HG02884 (cell line): Measurements from ENCODE around the gene RPA1.

ENCODE experiments used
- ATAC-seq: cut with Tn5 transposase; IDR thresholded peaks from one replicate; pipeline ENCODE4 v1.9.1; 2021; ENCODE audit warnings: mild to moderate bottlenecking, moderate library complexity; ENCODE audit not compliant: unreplicated experiment

Gene RPA1

DNA sequence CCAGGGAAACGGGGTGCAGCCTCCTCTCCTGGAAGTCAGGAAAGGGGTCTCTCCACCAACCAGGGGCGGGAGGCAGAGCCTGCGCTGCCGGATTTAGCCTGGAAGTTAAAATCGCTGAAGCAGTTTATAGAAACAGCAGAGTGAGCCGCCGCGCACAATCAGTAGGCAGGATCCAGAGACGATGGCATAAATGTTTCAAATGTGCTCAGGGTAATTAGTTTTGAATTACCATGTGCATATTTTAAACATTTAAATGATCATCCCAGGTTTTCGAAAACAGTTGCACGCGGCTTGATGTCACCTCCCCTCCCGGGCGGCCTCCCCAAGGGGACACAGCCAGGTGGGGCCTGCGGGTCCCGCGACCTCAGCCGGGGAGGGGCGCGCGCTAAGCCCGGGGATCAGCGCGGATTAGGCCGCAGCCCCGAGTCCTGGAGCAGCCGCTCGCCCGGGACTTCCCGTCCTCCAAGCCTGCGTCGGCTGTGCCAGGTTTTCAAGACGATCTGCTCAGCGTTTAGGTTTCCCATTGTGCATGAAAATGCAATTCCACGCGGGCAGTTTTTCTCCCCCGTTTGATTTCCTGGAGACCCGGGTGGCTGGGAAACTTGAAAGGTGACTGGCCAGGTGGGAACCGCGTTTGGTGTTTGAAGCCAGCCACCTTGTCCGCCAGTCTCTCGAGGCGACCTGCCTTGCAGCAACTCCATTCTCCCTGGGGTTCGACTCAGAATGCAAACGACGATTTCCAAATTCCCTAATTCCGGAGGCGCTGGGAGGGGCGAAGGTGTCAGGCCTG, 78.3 kb downstream of the RPA1 start:
- no peak for ATAC-seq

DNA sequence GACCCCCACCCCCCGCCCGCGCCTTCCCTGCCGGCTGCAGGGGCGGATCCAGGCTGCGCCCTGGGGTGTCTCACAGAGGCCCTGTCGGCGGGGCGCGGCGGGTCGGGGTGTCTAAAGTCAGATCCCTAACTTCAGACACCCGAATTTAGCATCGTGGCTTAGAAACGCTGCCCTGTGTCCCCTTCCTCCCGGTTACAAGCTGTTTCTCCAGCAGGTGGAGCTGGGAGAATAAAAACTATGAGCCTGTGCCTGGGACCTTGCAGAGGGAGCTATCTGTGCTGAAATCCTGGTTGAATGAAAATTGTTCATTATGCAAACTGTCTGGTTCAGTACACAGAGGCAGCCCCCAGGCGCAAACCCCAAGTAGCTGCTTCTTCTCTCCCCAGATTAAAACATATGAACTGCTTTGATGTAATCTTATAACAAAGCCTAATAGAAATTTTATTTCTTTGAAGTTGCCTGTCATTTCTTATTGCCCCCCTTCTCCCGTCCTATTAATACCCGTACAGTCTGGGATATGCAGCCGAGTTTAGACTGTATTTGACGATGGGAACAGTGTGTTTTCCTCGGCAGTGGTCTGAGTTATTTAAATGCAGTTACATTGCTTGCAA, 79.0 kb downstream of the RPA1 start:
- no peak for ATAC-seq

DNA sequence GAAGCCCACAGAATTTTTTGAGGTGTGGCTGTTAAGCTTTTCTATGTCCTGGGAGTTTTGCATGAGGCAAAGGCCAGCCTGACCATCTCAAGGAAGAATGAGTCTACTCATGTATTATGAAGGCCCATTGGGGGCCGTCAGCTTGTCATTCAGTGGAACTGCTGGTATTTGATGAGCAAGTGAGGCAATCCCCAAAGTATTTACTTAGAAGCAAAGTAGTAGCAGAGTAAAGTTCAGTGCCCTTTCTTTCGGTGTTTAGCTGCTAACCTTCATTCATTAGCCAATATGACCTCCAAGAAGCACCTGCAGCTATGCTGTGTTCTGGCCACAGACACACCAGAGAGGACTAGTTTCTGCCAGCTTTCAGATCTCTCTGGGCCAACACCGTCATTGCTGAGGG, 80.2 kb downstream of the RPA1 start:
- no peak for ATAC-seq

DNA sequence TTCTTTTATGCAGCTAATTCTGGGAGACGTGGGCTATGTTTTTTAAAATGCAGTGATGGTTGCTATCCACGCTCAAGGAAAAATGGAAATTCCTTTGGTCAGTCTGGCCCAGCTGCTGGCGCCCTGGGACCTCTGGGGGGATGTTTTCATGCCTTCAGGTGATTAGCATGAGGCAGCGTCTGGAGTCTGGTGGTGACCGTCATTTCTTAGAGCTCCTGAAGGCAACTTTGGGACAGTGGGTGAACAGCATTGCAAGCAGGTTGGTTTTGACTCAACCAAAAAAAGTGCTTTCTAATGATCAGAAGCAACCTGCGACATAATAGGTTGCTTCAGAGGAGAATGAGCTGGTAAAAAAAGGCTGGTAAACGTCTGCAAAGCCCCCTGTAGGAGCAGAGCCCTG, 82.3 kb downstream of the RPA1 start:
- no peak for ATAC-seq

DNA sequence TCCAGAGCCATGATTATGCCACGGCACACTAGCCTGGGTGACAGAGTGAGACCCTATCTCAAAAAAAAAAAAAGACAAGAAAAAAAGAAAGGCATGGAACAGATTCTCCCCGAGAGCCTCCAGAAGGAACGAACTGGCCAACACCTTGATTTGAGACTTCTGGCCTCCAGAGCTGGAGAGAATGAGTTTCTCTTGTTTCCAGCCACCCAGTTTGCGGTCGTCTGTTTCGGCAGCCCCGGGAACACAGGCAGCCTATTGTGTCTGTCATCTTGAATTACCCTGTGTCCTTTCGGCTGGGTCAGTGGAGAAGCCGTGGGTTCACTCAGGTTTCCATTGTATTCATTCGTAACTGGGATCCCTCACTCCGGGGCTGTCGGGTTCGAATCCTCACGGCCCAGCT, 83.9 kb downstream of the RPA1 start:
- no peak for ATAC-seq

DNA sequence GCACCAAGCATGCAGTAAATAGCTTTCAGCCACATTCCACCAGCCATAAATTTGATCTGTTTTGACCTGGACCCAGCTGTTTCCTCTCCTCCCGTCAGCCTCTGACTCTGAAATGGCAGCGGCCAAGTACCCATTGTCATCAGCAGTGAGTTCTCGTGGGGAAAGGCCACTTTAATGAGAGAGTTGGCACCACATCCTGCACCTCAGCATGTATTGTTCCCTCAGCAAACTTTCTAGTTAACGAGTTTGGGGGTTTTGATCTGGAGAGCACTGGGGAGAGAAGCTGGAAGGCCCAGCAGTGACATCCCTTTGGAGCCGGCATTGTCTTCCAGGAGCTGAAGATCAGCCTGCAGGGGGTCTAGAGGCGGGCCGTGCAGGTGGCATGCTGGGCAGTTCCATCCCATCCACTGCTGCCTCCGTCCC, 84.9 kb downstream of the RPA1 start:
- ATAC-seq: no peak

DNA sequence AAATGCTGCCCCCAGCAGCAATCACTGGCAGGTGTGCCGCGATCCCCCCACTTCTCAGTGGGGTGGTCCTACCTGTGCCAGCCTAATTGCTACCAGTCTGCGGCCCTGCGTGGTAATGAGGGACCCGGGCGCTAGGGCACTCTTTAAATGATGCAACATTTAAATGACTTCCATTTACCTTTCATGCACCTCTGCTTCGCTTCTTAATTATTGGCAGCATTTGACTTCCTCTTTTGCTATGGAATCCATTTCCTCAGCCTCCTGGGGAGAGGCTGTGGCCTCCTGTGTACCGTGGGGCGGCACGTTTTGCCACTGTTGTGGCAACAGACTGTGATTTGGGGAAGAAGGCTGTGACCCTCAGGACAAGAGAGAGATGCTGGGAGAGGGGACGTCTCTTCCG, 86.1 kb downstream of the RPA1 start:
- no peak for ATAC-seq

DNA sequence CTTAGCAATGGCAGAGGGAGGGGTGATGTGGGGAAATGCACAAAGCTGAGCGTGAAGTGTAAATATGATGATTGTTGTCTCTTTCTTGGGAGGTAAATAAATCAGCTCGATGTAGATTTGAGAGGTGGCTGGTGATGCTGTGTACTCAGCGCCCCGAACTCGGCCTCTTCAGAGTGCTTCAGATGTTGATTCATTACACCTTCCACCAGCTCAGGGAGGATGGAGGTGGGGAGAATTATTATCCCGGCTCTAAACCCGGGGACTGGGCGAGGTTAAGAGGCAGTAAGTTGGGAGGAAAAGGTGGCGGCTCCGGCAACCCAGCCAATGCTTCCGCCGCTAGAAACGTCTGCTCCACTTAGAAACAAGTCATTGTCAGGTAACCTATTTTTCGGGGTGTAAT, 86.5 kb downstream of the RPA1 start:
- no peak for ATAC-seq

DNA sequence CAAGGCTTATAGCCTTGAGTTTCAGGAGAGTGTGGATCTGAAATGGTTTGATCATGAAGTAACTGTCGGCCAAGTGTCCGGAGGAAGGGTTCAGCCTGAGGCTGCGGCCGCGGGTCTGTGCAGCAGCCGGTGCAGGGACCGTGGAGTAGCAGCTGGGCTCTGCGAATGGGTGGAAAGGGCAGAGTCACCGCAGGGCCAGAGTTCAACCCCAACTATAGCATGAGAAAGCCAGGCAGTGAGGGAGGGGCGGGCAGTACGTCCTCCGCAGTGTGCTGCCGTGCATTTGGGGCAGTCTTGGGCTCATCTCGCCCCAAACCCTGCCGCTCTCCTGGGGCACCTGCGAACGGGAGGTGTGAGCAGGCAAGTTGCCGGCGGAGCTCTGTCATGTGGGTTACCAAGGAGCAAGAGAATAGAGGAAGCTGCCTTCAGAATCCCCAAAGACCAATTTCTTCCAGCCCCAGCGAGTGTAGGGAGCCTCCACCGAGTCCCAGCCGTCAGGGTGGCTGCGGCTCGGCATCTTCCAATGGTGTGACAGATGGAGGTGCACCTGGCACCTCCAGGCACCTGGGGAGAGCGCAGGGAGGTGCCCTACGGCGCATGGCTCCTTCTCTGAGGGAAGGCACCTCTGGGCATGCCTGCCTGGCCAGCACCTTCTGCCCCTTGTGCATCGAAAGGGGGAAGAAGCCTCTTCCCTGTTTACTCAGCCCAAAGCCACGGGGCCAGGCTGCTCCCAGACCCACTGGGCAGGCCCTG, 87.3 kb downstream of the RPA1 start:
- ATAC-seq: no peak

DNA sequence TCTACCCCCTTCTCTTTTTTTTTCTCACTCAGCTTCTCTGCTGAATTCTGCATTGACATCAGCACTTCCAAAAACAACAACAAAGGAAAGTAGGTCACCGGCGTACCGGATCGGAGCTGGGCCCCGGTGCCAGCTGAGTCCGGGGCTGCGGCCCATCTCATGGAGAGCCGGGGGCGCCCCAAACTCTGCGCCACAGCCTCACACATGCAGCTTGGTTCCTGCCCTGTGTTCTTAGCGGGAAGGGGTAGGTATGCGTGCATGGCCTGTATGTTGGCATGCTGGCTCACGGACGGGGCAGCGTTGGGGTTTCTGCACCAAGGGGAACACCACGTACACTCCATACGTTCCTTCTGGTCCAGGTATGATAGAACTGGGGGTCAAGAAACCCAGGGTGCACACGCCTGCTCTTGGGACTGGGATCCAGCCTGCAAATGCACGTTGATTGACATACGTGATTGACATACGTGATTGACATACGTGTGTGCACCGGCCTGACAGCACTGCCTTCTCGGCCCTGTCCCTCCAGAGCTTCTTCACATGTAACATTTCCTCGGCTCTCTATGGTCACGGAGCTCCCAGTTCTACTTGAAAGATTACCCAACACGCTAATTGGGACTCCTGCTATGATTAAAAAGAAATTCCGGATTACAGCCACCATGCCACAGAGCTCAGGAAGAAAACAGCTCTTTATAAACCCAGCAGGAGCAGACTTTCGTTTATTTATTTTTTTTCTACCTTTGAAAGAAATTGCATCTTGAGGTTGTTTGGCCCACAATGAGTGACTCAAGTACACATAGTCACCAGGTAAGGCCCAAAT, 88.7 kb downstream of the RPA1 start:
- ATAC-seq: no peak

DNA sequence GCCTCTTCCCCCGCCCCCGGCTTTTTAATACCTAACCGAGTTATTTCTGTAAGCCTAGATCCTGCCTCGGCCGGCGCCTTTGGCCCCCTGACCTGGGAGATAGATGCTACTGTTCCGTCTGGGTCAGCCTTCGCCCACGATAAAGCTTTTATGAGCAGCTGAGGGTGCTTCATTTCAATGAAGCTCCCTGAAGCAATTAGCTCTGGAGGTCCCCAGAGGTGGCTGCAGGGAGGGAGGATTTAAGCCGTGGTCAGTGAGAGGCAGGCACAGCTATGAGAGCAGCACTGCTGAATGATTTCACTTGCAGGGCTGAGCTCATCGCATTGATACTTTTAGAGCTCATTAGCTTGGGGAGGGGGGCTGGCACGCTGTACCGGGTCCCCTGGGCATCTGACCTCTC, 89.4 kb downstream of the RPA1 start:
- ATAC-seq: no peak

DNA sequence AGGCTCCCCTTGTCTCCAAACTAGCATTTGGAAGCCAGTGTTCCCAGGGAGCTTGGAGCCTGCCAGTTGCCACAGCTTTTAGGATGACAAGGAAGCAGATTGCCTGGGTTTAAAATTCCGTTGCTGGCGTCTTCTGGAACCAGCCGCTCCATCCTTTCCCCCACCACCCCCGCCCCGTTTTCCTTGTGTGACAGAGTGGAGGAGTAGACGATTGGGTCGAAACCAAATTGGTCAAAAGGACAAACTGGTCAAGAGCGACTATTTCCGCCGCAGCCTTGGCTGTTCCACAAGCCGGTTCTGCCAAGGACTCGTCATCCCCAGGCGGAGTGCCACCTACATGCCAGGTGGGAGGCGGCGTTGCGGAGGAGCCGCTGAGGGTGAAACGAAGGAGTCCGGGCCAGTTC, 91.1 kb downstream of the RPA1 start:
- no peak for ATAC-seq

DNA sequence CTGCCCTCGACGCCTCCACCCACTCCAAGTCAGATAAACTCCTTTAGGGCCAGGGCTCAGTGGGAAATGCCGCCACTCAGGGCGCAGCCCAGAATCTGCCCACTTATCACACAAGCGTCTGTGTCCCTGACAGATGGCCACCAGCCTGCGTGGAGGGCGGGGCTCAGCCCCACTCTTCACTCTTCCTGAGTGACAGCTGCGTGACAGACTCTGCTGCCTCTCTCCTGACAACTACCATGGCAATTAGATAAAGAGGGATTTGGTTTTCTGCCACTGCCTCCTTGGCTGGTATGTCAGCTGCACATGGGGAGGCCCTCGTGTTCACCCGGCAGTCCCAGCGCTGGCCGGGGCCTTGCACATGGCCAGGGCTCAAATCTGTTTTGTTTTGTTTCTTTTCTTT, 99.2 kb downstream of the RPA1 start:
- ATAC-seq: no peak

DNA sequence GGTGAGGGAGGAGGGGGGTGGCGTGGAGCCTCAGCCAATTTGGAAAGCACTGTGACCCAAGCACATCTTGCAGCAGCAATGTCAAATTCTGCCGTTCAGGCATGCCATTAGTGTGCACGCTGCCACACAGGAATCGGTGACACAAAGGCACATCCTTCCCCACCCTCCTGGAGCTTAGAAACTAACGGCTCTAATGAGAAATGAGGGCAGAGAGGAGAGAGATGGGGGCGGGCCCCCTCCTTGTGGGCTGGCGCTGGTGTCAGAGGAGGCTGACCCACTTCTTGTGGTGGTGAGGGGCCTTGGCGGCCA, 100.5 kb downstream of the RPA1 start:
- ATAC-seq: no peak

DNA sequence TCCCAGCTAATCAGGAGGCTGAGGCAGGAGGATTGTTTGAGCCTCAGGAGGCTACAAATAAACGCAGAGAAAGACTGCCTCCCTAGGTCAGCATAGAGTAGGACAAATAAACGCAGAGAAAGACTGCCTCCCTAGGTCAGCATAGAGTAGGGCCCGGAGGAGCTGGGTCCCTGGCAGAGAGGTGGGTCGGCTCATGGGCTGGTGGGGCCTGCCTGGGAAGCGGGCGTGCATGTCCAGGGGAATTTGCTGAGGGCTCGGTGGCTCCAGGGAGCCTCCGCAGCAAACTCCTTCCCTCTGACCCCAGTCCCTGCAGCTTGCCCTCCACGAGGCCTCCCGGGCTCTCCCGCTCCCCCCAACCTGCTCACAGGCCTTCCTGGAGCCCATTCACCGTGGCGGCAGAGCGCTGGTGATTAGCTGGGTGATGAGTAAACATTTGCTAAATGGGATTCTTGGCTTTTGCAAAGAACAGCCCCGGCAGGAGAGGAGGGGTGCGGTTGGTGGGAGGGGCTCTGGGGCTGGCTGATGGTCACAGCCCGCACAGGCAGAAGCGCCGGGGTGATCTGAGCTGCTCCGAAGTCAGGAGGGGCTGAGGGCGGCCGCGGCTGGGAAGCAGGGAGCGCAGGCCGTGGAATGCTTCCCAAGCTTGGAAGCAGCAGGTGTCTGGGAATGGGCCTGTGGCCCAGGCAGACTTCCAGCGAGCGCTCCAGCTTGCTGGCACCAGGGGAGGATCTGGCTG, 102.2 kb downstream of the RPA1 start:
- ATAC-seq: no peak

DNA sequence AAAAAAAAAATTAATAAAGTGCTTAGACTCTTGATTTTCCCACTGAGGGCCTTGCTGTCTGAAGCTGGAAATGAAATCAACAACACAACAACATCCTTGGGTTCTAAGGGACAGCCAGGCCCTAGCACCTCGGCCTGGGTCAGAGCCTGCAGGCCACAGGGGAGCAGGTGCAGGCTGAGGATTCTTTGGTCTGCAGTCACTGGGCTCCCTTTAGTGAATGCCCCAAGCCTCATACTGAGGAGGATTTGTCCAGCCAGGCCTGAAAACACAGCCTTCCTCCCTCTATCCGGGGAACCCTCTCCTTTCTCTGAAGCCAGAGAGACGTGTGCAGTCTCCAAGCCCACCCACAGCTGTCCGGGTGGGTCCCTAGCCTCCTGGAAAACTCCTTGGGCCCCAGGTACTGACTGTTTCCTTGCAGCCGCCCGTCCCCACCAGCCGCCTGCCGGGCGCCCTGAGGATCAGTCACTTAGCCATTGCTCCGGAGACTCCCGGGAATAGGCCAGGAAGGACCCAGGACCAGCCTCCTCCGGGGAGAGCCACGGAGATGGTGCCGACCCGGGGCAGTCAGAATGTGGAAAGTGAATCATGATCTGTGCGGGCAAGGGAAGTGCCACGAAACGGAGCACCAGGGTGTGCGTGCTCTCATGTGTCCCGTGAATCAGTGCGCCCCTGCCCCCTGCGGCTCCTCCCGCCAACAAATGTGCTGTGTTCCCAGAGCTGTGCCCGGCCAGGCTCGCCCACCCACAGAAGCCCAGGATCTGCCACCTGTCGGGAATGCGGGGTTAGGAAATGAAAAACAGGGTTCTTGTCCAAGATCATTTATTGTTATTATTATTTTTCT, 104.3 kb downstream of the RPA1 start:
- ATAC-seq: no peak

DNA sequence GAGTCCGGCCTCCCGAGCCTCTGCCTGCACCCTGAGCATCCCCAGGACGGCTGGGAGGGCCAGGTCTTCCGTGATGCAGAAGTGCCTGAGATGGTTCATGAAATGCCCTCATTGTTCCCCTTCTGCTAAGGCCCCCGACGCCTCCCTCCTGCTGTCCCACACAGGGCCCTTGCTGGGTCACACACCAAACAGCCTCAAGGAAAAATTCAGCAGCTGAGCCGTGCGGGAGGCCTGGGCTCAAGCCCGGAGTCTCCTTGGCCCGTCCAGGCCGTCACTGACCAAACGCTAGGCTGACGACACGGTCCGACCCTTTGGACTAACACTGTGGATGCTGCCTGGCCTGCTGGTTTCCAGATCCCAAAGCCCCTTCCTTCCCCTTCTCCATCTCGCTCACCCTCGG, 105.1 kb downstream of the RPA1 start:
- ATAC-seq: no peak

DNA sequence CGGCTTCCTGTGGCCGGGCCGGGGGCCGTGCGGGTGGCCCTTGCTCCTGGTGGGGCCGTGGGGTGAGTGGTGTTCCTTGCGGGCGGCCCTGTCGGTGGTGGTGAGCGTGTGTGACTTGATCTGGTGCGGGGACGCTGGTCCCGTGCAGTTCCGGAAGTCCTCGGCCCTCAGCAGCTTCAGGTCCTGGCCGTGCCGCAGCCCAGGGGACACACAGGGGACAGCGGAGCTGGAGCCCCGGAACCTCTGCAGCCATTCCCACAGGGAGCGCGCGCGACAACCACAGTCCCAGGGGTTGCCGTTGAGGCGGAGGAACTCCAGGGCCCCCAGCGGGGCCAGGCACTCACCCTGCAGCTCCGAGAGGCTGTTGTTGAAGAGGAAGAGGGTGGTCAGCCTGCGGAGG, 107.0 kb downstream of the RPA1 start:
- ATAC-seq: no peak

DNA sequence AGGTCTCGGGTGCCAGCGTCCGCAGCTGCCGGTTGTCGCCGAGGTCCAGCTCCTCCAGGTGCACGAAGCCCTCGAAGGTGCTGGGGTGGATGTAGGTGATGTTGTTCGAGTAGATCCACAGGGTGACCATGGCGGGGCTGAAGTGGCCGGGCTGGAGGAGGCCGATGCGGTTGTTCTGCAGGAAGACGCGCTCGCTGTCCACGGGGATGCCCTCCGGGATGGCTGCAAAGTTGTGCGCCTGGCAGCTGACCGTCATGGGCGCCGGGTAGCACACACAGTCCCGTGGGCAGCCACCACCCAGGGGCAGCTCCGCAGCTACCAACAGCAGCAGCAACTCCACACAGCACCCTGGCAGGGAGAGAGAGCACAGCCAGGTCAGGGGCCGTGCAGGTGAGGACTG, 107.7 kb downstream of the RPA1 start:
- no peak for ATAC-seq
